Right cardiac atrium (tissue), 5 donors: ENCODE measurements around the gene DIAPH3. TPM values are rescaled to one million over a fixed set of nuclear protein-coding genes. Genes with fewer than 3 reads are reported as not detected.

Source experiments
- ATAC-seq, 2 donors: fragments of 200-7000 bp; cut with Tn5 transposase; one replicate each; pipeline versions ENCODE4 v1.8.0 to v1.9.1; 2020; ENCODE audit warnings: moderate library complexity in 2 of 2, mild to moderate bottlenecking in 1 of 2
- DNase-seq, 3 donors: peaks; one replicate each; pipeline ENCODE4 v3.0.0-alpha.2; 2020
- H3K27ac ChIP-seq: one replicate; pipeline ENCODE4 v1.5.1; 2013; ENCODE audit warnings: mild to moderate bottlenecking, low read length, control low read depth, moderate library complexity
- H3K27me3 ChIP-seq: one replicate; pipeline ENCODE4 v1.6.1; 2013; ENCODE audit not compliant: control insufficient read depth, insufficient read depth
- H3K4me1 ChIP-seq: one replicate; pipeline ENCODE4 v1.6.1; 2013; ENCODE audit warnings: low read length; ENCODE audit not compliant: control insufficient read depth, insufficient read depth
- H3K4me3 ChIP-seq: one replicate; pipeline ENCODE4 v1.5.1; 2013; ENCODE audit warnings: low read length, control low read depth
- H3K9me3 ChIP-seq: one replicate; pipeline ENCODE4 v1.6.1; 2013; ENCODE audit warnings: low read length; ENCODE audit not compliant: control insufficient read depth
- WGBS: extraction: QIAGEN DNeasy Blood & Tissue Kit; methylation state at CpG from one replicate; pipeline ENCODE4 v1.1.7; 2013; 5-methylcytosine and 5-hydroxymethylcytosine counted together
- intact Hi-C, 4 donors: fragments of 100-400 bp; cut with DNase I; formaldehyde crosslinking; loops; one replicate each; pipeline versions ENCODE4 v1.11.0 to v1.14.0; 2022 to 2023
- polyA plus RNA-seq: library from polyadenylated mRNA; stranded (reverse); fragments of 200-250 nt; gene quantifications from one replicate; pipeline ENCODE4 v1.2.3, GENCODE V29; 2013
- total RNA-seq, 4 donors: library from RNA; stranded (reverse); fragmentation: NEBNext Ultra II Directional; extraction: Animal tissue kit (Norgen Biotek cat#: 25700); gene quantifications; one replicate each; pipeline ENCODE4 v1.2.1, GENCODE V29; 2021
- donor health status: healthy with polysubstance abuse.
- donor health status: DM: no; HTN: yes; CAD: no.
- donor health status: DM: no; HTN: no; CAD: no.
- donor health status: DM: no; HTN: yes; CAD: no; lungs with severe emphysema.
- donor health status: DM: yes; HTN: yes; CAD: no.

DIAPH3 gene
- total and polyA plus RNA-seq, 5 donors = 0.09 to 0.46 (median 0.33) TPM

DNA sequence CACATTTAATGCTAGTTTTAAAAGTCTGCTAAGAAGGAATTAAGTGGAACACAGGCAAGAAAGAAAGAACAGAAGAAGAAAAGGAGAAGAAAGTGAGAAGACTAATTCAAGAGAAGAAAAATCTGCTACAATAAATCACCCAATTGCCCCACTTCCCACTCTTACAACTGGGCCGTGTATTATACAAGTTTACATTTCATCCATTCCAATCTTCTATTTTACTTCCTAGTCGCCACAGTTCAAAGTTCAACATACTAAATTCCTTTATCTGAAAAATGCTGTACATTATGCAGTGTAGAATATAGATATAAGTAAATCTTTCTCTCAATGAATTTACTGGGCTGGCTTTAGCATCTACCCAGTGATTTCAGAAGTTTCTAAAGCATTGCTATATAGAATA lies 328.2 kb downstream of the DIAPH3 start:
- intact Hi-C loops = loop anchor here in 1 of 4 donors (10.0 kb wide), 1 partner anchor 61 kb away; no protein-coding TSS in a partner anchor

DNA sequence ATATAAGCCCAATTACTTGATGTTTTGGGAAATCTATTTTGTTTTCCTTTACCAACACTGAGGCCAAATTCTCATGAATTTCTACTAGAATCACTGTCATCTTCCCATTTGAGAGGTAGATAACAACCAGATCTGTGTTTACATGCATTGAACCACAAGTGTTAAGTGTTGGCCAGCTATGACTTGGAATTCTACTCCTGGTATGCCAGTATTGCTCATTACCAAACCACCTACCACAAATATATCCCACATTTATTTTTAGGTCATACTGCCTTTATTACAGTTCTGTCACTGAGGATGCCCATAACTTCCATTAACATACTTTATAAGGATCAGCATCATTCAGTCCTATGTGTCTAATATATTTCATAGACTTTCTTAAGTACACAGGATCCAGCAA lies 328.9 kb downstream of the DIAPH3 start:
- Histone ChIP-seq H3K27ac (no peak overlapping the region), H3K4me1 (no peaks in the 10 kb centered on the region), H3K27me3 (no peaks in the 10 kb centered on the region), H3K9me3 (no peaks in the 10 kb centered on the region), H3K4me3 (no peak overlapping the region)
- intact Hi-C loops = loop anchor here in 1 of 4 donors (10.0 kb wide), 1 partner anchor 60 kb away; no protein-coding TSS in a partner anchor
- ATAC-seq = no peak
- no peak for DNase-seq

More for the DNA sequence above, 328.2 kb downstream of the DIAPH3 start:
- Histone ChIP-seq H3K9me3 (no peaks in the 10 kb centered on the region), H3K27ac (no peak overlapping the region), H3K27me3 (no peaks in the 10 kb centered on the region), H3K4me3 (no peak overlapping the region), H3K4me1 (no peaks in the 10 kb centered on the region)
- WGBS = 83% methylated on average over 2 of the region's 2 CpGs
- DNase-seq (no peak), ATAC-seq (no peak)

GRCh38 chr13:59829690-59830089 lies 334.0 kb downstream of the DIAPH3 start:
- DNase-seq = no peak
- Histone ChIP-seq H3K27me3 (no peaks in the 10 kb centered on the region), H3K9me3 (no peaks in the 10 kb centered on the region), H3K4me3 (no peak overlapping the region), H3K27ac (no peak overlapping the region), H3K4me1 (no peaks in the 10 kb centered on the region)
- ATAC-seq = no peak
- intact Hi-C loops = loop anchor here in 1 of 4 donors (10.0 kb wide), 1 partner anchor 55 kb away; no protein-coding TSS in a partner anchor

DNA sequence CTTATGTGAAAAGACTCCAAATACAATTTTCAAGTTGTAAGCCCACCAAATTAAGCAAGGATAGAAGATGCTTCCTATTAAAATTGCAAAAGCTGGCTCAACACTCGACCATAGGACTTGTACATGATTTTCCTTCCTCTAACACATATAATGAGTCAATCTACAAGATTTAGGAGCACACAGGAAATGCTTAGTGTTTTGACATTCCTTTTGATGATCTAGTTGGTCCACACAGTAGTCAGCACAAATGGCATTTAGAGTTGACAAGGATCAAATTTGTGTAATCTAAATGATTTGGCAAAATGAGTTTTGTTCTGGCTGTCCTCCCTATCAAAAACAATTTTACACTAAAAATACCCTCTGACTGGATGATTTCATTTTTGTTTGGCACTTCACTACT lies 340.2 kb downstream of the DIAPH3 start:
- no peaks in the 10 kb centered on the region for H3K4me1 ChIP-seq
- no peak for DNase-seq
- no peak for ATAC-seq
- H3K27ac ChIP-seq = no peak overlapping the region
- intact Hi-C loops = no loop called here
- no peaks in the 10 kb centered on the region for H3K27me3 ChIP-seq
- H3K4me3 ChIP-seq = no peak overlapping the region
- 43% methylated on average over 1 of the region's 1 CpG for WGBS
- no peaks in the 10 kb centered on the region for H3K9me3 ChIP-seq

- DNase-seq (no peak), ATAC-seq (no peak)
- no peaks in the 10 kb centered on the region for H3K4me1 ChIP-seq
- no peak overlapping the region for H3K27ac ChIP-seq
- no peaks in the 10 kb centered on the region for H3K9me3 ChIP-seq
- 94% methylated on average over 3 of the region's 3 CpGs for WGBS
- no peak overlapping the region for H3K4me3 ChIP-seq
- no peaks in the 10 kb centered on the region for H3K27me3 ChIP-seq
- intact Hi-C loops = no loop called here
These were observed 354.2 kb downstream of the DIAPH3 start for GRCh38 chr13:59809564-59809963.

DNA sequence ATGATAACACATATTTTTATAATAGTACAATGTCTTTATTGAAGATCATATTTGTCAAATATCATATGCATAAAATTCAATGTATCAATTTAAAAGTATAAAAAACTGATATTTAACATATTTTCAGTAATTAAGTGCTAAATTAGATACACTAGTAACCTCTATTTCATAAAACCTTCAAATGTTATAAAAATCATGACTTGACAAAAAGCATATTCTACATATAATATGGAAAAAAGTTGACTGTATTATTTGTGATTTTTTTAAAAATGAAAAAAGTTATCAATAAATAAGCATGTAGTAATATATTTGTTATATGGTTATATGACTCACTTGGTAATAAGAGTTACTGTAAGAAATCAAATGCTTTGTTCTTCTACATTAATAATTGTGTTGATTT lies 356.9 kb downstream of the DIAPH3 start:
- no peak overlapping the region for H3K4me3 ChIP-seq
- intact Hi-C loops = no loop called here
- ATAC-seq (no peak), DNase-seq (no peak)
- no peaks in the 10 kb centered on the region for H3K27me3 ChIP-seq
- no peaks in the 10 kb centered on the region for H3K4me1 ChIP-seq
- no peak overlapping the region for H3K27ac ChIP-seq
- no peaks in the 10 kb centered on the region for H3K9me3 ChIP-seq

GRCh38 chr13:59801107-59801880 lies 362.4 kb downstream of the DIAPH3 start:
- ATAC-seq = no peak
- no peaks in the 10 kb centered on the region for H3K4me1 ChIP-seq
- H3K27ac ChIP-seq = no peak overlapping the region
- intact Hi-C loops = no loop called here
- no peak overlapping the region for H3K4me3 ChIP-seq
- DNase-seq = no peak
- no peaks in the 10 kb centered on the region for H3K27me3 ChIP-seq
- H3K9me3 ChIP-seq = no peaks in the 10 kb centered on the region

DNA sequence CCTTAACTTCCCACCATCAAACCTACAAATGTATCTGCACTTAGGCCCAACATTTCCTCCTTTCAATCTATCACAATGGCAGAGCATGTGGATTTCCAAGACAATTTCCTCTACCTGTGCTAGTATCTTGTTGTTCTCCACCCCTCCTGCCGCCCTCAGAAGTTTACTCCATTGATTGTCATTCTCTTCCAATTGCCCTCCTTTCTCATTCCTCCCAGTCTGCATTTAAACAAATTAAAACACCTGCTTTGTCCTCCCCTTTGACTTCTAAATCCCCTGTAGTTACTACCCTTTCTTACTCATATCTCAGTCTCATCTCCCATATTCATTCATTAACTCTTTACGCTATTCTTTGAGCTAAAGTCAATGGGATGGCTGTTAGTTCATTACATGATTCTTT lies 370.6 kb downstream of the DIAPH3 start:
- 100% methylated on average over 2 of the region's 2 CpGs for WGBS
- Histone ChIP-seq H3K9me3 (no peaks in the 10 kb centered on the region), H3K27ac (no peak overlapping the region), H3K4me1 (no peaks in the 10 kb centered on the region), H3K4me3 (no peak overlapping the region), H3K27me3 (no peaks in the 10 kb centered on the region)
- ATAC-seq (no peak), DNase-seq (no peak)
- intact Hi-C loops = no loop called here

DNA sequence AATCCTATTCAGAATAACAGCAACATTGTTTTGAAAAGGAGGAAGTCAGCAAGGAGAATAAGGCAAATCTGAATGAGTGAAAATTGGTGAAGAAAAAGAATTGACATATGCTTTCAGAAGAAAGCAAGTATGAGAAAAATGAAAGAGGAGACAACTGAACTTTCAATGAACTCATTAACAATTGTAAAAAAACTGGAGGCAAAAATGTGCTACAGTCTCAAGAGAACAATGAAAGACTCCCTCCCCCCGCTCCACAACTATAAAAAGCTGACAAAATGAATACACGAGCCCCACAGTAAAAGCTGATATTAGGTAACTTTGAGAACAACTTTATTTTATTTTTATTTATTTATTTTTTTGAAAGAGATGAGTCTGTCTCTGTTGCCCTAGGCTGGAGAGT lies 373.1 kb downstream of the DIAPH3 start:
- 48% methylated on average over 2 of the region's 2 CpGs for WGBS
- no peak overlapping the region for H3K4me3 ChIP-seq
- no peak for ATAC-seq
- no peaks in the 10 kb centered on the region for H3K4me1 ChIP-seq
- no peaks in the 10 kb centered on the region for H3K27me3 ChIP-seq
- no peaks in the 10 kb centered on the region for H3K9me3 ChIP-seq
- DNase-seq = no peak
- H3K27ac ChIP-seq = no peak overlapping the region
- intact Hi-C loops = no loop called here

DNA sequence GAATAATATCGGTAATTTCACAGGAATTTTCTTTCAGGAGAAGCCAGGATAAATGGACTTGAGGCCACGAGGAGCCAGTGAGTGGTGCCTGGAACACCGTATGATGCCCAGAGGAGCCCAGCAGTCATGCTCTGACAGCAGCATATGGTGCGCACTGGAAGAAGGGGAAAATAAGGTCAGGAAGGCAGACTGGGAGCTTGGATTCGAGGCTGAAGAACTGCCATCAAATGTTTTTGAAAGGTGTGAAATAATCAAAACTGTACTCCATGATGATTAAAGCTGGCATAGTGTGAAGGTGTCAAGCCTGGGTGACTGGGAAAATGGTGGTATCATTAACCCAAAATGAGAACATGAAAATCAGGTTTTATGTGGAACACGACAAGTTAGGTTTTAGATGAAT lies 374.2 kb downstream of the DIAPH3 start:
- no peak for ATAC-seq
- H3K4me3 ChIP-seq = no peak overlapping the region
- H3K4me1 ChIP-seq = no peaks in the 10 kb centered on the region
- H3K27ac ChIP-seq = no peak overlapping the region
- intact Hi-C loops = no loop called here
- H3K9me3 ChIP-seq = no peaks in the 10 kb centered on the region
- no peaks in the 10 kb centered on the region for H3K27me3 ChIP-seq
- DNase-seq = no peak
- WGBS = 88% methylated on average over 6 of the region's 6 CpGs

DNA sequence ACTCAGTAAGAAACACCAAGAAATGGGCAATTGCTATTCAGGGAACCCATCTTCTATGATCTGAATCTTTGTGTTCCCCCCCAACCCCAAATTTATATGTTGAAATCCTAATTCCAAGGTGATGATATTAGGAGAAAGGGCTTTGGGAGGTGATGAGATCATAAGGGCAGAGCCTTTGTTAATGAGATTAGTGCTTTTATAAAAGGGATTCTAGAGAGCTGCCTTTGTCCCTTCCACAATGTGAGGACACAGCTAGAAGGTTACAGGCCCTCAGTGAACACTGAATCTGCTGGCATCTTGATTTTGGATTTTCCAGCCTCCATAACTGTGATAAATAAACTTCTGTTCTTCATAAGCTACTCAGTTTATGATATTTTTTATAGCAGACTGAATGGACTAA lies 376.0 kb downstream of the DIAPH3 start:
- no peak for DNase-seq
- intact Hi-C loops = no loop called here
- no peak for ATAC-seq
- Histone ChIP-seq H3K27ac (no peak overlapping the region), H3K4me3 (no peak overlapping the region), H3K9me3 (no peaks in the 10 kb centered on the region), H3K27me3 (no peaks in the 10 kb centered on the region), H3K4me1 (no peaks in the 10 kb centered on the region)

- 34% methylated on average over 4 of the region's 4 CpGs for WGBS
- Histone ChIP-seq H3K27me3 (no peaks in the 10 kb centered on the region), H3K4me1 (no peaks in the 10 kb centered on the region), H3K9me3 (no peaks in the 10 kb centered on the region), H3K4me3 (no peak overlapping the region), H3K27ac (no peak overlapping the region)
- intact Hi-C loops = no loop called here
- DNase-seq (no peak), ATAC-seq (no peak)
These were observed 381.0 kb downstream of the DIAPH3 start for GRCh38 chr13:59782696-59783095.
